Spinal cord (tissue), 10 donors: ENCODE measurements around the gene CRACDL. TPM values are rescaled to one million over a fixed set of nuclear protein-coding genes. Genes with fewer than 3 reads are reported as not detected.

Experiments used
- DNase-seq, 6 donors: peaks; one replicate each; pipeline versions ENCODE4 v3.0.0 to v3.0.0-alpha.2; 2013 to 2015; ENCODE audit warnings: low spot score in 6 of 6, low read depth in 4 of 6
- H3K27ac ChIP-seq: one replicate; pipeline ENCODE4 v1.5.1; 2013; ENCODE audit warnings: low read depth, low read length, control low read depth
- H3K27me3 ChIP-seq: one replicate; pipeline ENCODE4 v1.6.1; 2013; ENCODE audit warnings: low read length; ENCODE audit not compliant: control insufficient read depth, insufficient read depth
- H3K36me3 ChIP-seq: one replicate; pipeline ENCODE4 v1.6.1; 2013; ENCODE audit warnings: low read length; ENCODE audit not compliant: control insufficient read depth, insufficient read depth
- H3K4me1 ChIP-seq: one replicate; pipeline ENCODE4 v1.6.1; 2013; ENCODE audit warnings: low read length; ENCODE audit not compliant: control insufficient read depth, insufficient read depth
- H3K4me3 ChIP-seq: one replicate; pipeline ENCODE4 v1.5.1; 2013; ENCODE audit warnings: low read depth, low read length, control low read depth
- H3K9me3 ChIP-seq: one replicate; pipeline ENCODE4 v1.6.1; 2013; ENCODE audit warnings: low read length; ENCODE audit not compliant: control insufficient read depth, insufficient read depth
- WGBS: methylation state at CpG from one replicate; pipeline ENCODE4 v1.1.5; 2013; ENCODE audit warnings: missing lambda C conversion rate; ENCODE audit not compliant: insufficient coverage; 5-methylcytosine and 5-hydroxymethylcytosine counted together
- polyA plus RNA-seq, 2 donors: library from polyadenylated mRNA; unstranded; fragments of 120-200 nt; gene quantifications; one replicate each; pipeline ENCODE4 v1.2.1, GENCODE V29; 2013; ENCODE audit not compliant: insufficient read length in 2 of 2
- total RNA-seq, 2 donors: library from RNA; depleted of rRNA in 1 of 2; stranded (reverse); fragments of 120-200 nt in 1 of 2; fragments of >200 nt in 1 of 2; gene quantifications; one replicate each; pipeline versions ENCODE4 v1.2.3 to v1.2.4, GENCODE V29; 2013 to 2014
- donor health status: healthy.

CRACDL gene
- total and polyA plus RNA-seq, 4 donors, result 1.9 to 3.9 (median 2.4) TPM

- Histone ChIP-seq H3K4me1 (peaks cover 4% of the 10 kb centered on the region), H3K9me3 (no peaks in the 10 kb centered on the region)
- whole genome bisulfite sequencing, result 88% methylated on average over 2 of the region's 5 CpGs
Measured at GRCh38 chr2:98830571-98831145, 105.4 kb downstream of the CRACDL start.

GRCh38 chr2:98829581-98830270 is 106.3 kb downstream of the CRACDL start:
- no peak overlapping the region for H3K4me3 ChIP-seq
- no peaks in the 10 kb centered on the region for H3K9me3 ChIP-seq
- no peak for DNase-seq
- no peak overlapping the region for H3K27ac ChIP-seq
- WGBS, result 93% methylated on average over 3 of the region's 6 CpGs
- no peaks in the 10 kb centered on the region for H3K36me3 ChIP-seq
- H3K4me1 ChIP-seq, result peaks cover 8% of the 10 kb centered on the region
- H3K27me3 ChIP-seq, result no peaks in the 10 kb centered on the region

More at GRCh38 chr2:98830571-98831145, 105.4 kb downstream of the CRACDL start:
- H3K36me3 ChIP-seq, result no peaks in the 10 kb centered on the region
- H3K27ac ChIP-seq, result no peak overlapping the region
- no peak for DNase-seq
- H3K27me3 ChIP-seq, result no peaks in the 10 kb centered on the region
- H3K4me3 ChIP-seq, result no peak overlapping the region

DNA sequence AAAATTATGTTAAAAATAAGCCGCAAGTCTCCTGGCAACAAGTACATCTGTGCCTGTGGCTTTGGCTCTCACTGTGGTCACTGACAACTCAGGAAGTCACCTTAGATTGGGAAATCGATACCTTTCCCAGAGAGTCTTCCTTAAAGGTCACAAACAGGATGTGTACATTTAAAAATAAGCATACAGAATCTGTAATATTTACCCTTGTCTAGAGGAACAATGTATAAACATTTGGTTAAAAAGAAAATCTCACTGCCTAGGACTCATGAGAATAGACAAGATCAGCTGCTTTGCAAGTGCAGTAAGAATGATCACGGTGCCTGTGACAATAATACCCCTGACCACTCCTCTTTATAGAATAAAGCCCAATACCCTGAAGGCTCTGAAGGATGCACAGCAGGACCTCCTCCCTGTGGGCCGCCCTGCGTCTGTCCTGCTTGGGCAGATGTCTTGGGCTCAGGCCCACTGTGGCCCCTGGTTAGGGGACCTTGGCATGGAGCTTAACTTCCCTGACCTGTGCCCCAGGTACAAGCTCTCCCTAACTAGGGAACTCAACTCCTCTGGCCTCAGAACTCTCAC is 107.1 kb downstream of the CRACDL start:
- H3K27ac ChIP-seq, result no peak overlapping the region
- no peaks in the 10 kb centered on the region for H3K36me3 ChIP-seq
- 83% methylated on average over 4 of the region's 5 CpGs for WGBS
- H3K4me3 ChIP-seq, result no peak overlapping the region
- H3K4me1 ChIP-seq, result peaks cover 9% of the 10 kb centered on the region
- DNase-seq, result no peak
- no peaks in the 10 kb centered on the region for H3K9me3 ChIP-seq
- H3K27me3 ChIP-seq, result no peaks in the 10 kb centered on the region

DNA sequence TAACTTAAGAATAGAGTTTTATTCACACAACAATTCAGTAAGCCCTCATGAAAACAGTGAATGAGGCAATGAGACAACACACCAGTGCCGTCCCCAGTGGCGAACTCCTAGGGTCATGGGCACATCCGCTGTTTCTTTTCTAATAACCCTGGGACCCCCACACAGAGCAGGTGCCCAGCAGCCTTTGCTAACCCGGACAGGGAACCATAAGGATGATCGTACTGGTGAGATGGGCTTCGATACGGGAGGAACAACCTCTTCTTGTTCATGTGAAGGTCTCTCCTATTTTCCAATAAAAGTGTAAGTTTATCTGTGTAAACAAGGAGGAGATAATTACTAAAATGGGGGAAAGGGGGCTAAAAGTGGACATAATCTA is 107.7 kb downstream of the CRACDL start:
- 70% methylated on average over 2 of the region's 7 CpGs for WGBS
- no peaks in the 10 kb centered on the region for H3K9me3 ChIP-seq
- H3K27me3 ChIP-seq, result no peaks in the 10 kb centered on the region
- no peak overlapping the region for H3K4me3 ChIP-seq
- H3K4me1 ChIP-seq, result peaks cover 14% of the 10 kb centered on the region
- no peak overlapping the region for H3K27ac ChIP-seq
- no peak for DNase-seq
- H3K36me3 ChIP-seq, result no peaks in the 10 kb centered on the region

- H3K4me1 ChIP-seq, result peaks cover 20% of the 10 kb centered on the region
- no peak for DNase-seq
- no peaks in the 10 kb centered on the region for H3K9me3 ChIP-seq
- peaks cover under 1% of the 10 kb centered on the region for H3K27me3 ChIP-seq
- no peaks in the 10 kb centered on the region for H3K36me3 ChIP-seq
- WGBS, result 82% methylated on average over 7 of the region's 11 CpGs
- no peak overlapping the region for H3K27ac ChIP-seq
- no peak overlapping the region for H3K4me3 ChIP-seq
Measured at GRCh38 chr2:98827625-98828368, 108.2 kb downstream of the CRACDL start.

DNA sequence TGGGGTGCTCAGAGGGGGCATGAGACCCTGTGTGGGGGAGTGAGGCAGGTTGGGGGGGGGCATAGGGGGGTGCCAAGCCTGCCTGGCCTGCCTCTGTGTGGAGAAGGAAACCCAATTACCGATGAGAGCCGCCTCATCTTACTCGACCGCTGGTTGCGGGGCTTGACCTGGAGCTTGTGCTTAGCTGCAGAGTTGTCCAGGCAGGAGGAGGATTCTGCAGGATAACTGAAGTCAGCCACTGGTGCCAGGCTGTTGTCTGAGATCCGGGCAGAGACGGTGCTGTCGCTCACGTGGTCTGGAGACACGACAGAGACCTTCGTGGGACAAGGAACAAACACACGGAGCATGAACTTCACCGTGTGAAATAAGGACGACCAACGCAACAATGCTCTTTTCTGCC is 109.2 kb downstream of the CRACDL start:
- peaks cover 21% of the 10 kb centered on the region for H3K4me1 ChIP-seq
- H3K9me3 ChIP-seq, result no peaks in the 10 kb centered on the region
- no peak overlapping the region for H3K4me3 ChIP-seq
- H3K27me3 ChIP-seq, result peaks cover 7% of the 10 kb centered on the region
- WGBS, result 93% methylated on average over 15 of the region's 15 CpGs
- no peaks in the 10 kb centered on the region for H3K36me3 ChIP-seq
- no peak for DNase-seq
- H3K27ac ChIP-seq, result no peak overlapping the region

DNA sequence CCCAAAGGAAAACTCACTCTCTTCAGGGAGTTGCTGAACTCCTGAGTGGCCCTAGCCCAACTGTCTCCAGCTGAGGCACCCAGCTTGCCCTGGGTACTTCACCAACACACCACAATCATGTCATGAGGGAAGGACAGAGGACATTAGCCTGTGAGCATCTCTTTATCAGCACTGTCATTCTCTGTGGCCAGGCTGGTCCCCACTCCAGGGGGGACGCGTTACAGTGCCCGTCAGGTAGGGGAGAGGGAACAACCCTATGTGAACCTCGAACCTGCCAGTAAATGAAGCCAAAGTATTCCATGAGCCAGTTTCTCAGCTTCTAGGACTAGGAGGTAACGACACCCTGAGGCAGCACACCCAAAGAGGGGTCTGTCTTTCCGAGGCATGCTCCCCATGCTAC is 110.2 kb downstream of the CRACDL start:
- H3K9me3 ChIP-seq, result no peaks in the 10 kb centered on the region
- no peak overlapping the region for H3K27ac ChIP-seq
- H3K27me3 ChIP-seq, result peaks cover 7% of the 10 kb centered on the region
- peaks cover 21% of the 10 kb centered on the region for H3K4me1 ChIP-seq
- no peak overlapping the region for H3K4me3 ChIP-seq
- 84% methylated on average over 6 of the region's 6 CpGs for WGBS
- H3K36me3 ChIP-seq, result peaks cover 3% of the 10 kb centered on the region
- no peak for DNase-seq

DNA sequence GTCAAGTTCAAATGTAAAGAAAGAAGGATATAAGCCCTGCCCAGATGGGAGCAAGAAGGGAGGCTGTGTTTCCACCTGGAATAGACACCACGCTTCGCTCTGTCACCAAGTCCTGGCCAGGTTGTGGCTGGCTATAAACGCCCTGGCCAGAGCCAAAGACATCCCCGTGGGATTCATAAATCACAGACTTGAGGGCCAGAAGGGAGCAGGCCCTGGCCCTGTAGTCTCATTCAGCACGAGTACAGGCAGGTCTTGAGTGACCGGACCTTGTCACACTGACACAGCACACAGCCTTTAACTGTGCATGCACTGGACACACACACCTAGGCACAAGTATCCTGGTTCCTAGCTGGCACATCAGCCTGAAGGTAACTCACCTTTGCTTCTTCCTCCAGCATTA is 110.6 kb downstream of the CRACDL start:
- Histone ChIP-seq H3K4me1 (peaks cover 21% of the 10 kb centered on the region), H3K27ac (no peak overlapping the region), H3K9me3 (no peaks in the 10 kb centered on the region), H3K27me3 (peaks cover 7% of the 10 kb centered on the region), H3K36me3 (peaks cover 3% of the 10 kb centered on the region), H3K4me3 (no peak overlapping the region)
- 79% methylated on average over 6 of the region's 6 CpGs for WGBS
- no peak for DNase-seq

- H3K9me3 ChIP-seq, result no peaks in the 10 kb centered on the region
- H3K27me3 ChIP-seq, result peaks cover 7% of the 10 kb centered on the region
- DNase-seq, result no peak
- WGBS, result 100% methylated on average over 3 of the region's 3 CpGs
- no peak overlapping the region for H3K4me3 ChIP-seq
- peaks cover 21% of the 10 kb centered on the region for H3K4me1 ChIP-seq
- peaks cover 3% of the 10 kb centered on the region for H3K36me3 ChIP-seq
- peak overlapping the region; percentile 15 for H3K27ac ChIP-seq
Measured at GRCh38 chr2:98825020-98825350, 111.0 kb downstream of the CRACDL start.
